KMS-11 (cell line): ENCODE measurements around the gene NGEF.

Source experiments
- H2AFZ ChIP-seq: fragments of 200-600 bp; sonication (generic); 2 replicates; pipeline ENCODE4 v1.6.1; 2016; ENCODE audit warnings: antibody characterized with exemption, mixed run types, low read depth
- H3K27ac ChIP-seq: fragments of 200-600 bp; sonication (generic); 2 replicates; pipeline ENCODE4 v1.6.1; 2016; ENCODE audit warnings: mild to moderate bottlenecking, mixed run types
- H3K27me3 ChIP-seq: fragments of 200-600 bp; sonication (generic); 2 replicates; pipeline ENCODE4 v1.6.1; 2017; ENCODE audit warnings: mild to moderate bottlenecking, low read depth, mixed run types, moderate library complexity; ENCODE audit not compliant: insufficient read depth
- H3K36me3 ChIP-seq: fragments of 200-600 bp; sonication (generic); 2 replicates; pipeline ENCODE4 v1.6.1; 2017; ENCODE audit warnings: mild to moderate bottlenecking, mixed run types; ENCODE audit not compliant: insufficient read depth
- H3K4me1 ChIP-seq: fragments of 200-600 bp; sonication (generic); 2 replicates; pipeline ENCODE4 v1.6.1; 2016; ENCODE audit warnings: mild to moderate bottlenecking, low read depth, mixed run types; ENCODE audit not compliant: poor library complexity, severe bottlenecking
- H3K4me2 ChIP-seq: fragments of 200-600 bp; sonication (generic); 2 replicates; pipeline ENCODE4 v1.7.0; 2016; ENCODE audit warnings: mild to moderate bottlenecking, mixed run types
- H3K4me3 ChIP-seq: fragments of 200-600 bp; sonication (generic); IDR thresholded peaks from 2 replicates; pipeline ENCODE4 v1.6.1; 2017; ENCODE audit warnings: low read depth, low read length, mixed read lengths; ENCODE audit not compliant: insufficient read depth
- H3K79me2 ChIP-seq: fragments of 200-600 bp; sonication (generic); 2 replicates; pipeline ENCODE4 v1.6.1; 2016; ENCODE audit warnings: low read depth, mixed run types; ENCODE audit not compliant: insufficient read depth
- H3K9ac ChIP-seq: fragments of 200-600 bp; sonication (generic); 2 replicates; pipeline ENCODE4 v1.6.1; 2016; ENCODE audit warnings: mild to moderate bottlenecking, mixed run types
- H4K20me1 ChIP-seq: fragments of 200-600 bp; sonication (generic); 2 replicates; pipeline ENCODE4 v1.6.1; 2016; ENCODE audit warnings: mild to moderate bottlenecking, mixed run types; ENCODE audit not compliant: insufficient read depth
- TF ChIP-seq, protein P1 (sequence below): fragments of 200-600 bp; sonication (generic); conservative IDR thresholded peaks from 2 replicates; pipeline ENCODE4 v1.6.1; 2017; ENCODE audit warnings: low read depth, mild to moderate bottlenecking, antibody characterized with exemption, low read length, moderate library complexity, mixed read lengths

Gene NGEF

DNA sequence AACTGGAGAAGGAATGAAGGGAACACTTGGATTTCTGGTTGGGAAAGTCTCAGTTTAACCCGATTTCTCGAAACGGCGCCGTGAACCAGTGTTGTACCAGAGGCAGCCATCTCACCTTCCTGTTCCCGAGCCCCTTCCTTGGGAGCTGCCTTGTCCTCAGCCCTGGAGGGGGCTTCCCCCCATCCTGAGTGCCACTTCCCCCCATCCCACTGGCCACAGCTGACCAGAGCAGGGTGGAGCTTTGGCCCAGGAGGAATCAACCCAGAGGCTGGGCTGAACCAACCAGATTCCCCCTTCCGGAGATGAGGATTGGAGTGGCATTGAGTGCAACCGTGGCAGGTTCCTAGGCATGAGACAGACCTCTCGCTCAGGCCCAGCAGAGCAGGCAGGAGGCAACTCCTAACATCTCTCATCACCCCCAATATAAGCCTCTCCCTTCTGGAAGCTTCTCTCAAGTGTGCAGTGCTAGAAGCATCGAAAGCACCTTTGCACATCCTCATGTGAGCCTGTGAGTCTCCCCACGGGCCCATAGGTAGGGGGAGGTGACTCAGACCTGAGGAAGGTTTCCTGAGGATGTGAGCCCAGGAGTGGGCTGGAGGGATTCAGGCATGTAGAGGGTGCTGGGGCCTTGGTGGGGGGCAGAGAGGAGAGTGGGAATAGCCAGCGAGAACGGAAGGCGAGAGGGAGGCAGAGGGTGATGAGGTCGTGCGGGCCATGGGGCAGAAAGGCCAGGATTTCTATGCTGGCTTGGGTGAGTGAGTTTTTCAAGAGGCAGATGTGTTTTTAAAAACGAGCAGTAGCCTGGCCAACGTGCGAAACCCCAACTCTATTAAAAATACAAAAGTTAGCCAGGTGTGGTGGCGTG lies 11.9 kb downstream of the NGEF start:
- Histone ChIP-seq H3K79me2 (no peaks in the 10 kb centered on the region), H3K36me3 (no peaks in the 10 kb centered on the region), H3K4me1 (no peaks in the 10 kb centered on the region), H3K27me3 (no peaks in the 10 kb centered on the region), H3K4me3 (no peak overlapping the region), H4K20me1 (no peaks in the 10 kb centered on the region), H3K27ac (no peak overlapping the region), H3K4me2 (no peak overlapping the region), H2AFZ (no peak overlapping the region), H3K9ac (no peak overlapping the region)
- TF ChIP-seq, protein P1, sequence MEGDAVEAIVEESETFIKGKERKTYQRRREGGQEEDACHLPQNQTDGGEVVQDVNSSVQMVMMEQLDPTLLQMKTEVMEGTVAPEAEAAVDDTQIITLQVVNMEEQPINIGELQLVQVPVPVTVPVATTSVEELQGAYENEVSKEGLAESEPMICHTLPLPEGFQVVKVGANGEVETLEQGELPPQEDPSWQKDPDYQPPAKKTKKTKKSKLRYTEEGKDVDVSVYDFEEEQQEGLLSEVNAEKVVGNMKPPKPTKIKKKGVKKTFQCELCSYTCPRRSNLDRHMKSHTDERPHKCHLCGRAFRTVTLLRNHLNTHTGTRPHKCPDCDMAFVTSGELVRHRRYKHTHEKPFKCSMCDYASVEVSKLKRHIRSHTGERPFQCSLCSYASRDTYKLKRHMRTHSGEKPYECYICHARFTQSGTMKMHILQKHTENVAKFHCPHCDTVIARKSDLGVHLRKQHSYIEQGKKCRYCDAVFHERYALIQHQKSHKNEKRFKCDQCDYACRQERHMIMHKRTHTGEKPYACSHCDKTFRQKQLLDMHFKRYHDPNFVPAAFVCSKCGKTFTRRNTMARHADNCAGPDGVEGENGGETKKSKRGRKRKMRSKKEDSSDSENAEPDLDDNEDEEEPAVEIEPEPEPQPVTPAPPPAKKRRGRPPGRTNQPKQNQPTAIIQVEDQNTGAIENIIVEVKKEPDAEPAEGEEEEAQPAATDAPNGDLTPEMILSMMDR, result no peak

DNA sequence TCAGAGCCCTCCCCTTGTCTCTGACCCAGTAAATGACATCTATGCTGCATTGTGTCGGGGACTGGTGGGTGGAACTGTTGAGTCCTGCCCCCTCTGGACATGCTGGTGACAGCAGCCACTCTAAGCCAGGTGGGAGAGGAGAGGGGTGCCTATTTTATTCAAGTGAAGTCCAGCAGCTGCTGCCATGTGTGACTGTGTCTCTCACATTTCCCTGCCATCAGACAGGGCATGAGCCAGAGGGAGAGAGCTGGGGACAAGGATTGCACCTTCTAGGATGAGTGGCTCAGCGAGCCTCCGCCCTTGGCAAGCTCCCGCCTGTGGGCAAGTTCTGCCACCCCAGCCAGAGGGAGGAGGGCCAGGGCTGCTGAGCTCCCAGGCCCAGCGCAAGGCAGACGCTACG lies 13.7 kb downstream of the NGEF start:
- Histone ChIP-seq H2AFZ (no peak overlapping the region), H3K79me2 (no peaks in the 10 kb centered on the region), H3K4me1 (no peaks in the 10 kb centered on the region), H3K27ac (no peak overlapping the region), H3K4me2 (no peak overlapping the region), H3K9ac (no peak overlapping the region), H3K36me3 (no peaks in the 10 kb centered on the region), H3K4me3 (no peak overlapping the region), H3K27me3 (no peaks in the 10 kb centered on the region), H4K20me1 (no peaks in the 10 kb centered on the region)
- TF ChIP-seq, protein P1, result no peak

DNA sequence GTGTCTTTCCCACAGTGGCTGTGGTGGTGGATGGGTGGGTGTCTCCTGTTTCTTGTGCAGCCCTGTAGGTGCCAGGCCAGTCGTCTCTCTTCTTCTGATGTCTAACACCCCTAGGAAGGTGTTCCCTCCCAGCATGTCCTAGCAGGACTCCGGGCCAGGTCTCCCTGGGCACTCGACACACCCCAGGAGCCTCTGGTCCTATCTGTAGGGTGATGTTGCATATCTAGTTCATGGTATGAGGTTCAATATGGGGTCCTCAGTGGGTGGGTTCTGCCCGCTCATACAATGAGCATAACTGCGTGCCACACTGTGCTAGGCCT lies 14.4 kb downstream of the NGEF start:
- Histone ChIP-seq H3K4me2 (no peak overlapping the region), H3K27ac (no peak overlapping the region), H3K9ac (no peak overlapping the region), H2AFZ (no peak overlapping the region), H3K4me3 (no peak overlapping the region), H3K27me3 (no peaks in the 10 kb centered on the region), H3K79me2 (no peaks in the 10 kb centered on the region), H4K20me1 (no peaks in the 10 kb centered on the region), H3K36me3 (no peaks in the 10 kb centered on the region), H3K4me1 (no peaks in the 10 kb centered on the region)
- TF ChIP-seq, protein P1, result no peak

DNA sequence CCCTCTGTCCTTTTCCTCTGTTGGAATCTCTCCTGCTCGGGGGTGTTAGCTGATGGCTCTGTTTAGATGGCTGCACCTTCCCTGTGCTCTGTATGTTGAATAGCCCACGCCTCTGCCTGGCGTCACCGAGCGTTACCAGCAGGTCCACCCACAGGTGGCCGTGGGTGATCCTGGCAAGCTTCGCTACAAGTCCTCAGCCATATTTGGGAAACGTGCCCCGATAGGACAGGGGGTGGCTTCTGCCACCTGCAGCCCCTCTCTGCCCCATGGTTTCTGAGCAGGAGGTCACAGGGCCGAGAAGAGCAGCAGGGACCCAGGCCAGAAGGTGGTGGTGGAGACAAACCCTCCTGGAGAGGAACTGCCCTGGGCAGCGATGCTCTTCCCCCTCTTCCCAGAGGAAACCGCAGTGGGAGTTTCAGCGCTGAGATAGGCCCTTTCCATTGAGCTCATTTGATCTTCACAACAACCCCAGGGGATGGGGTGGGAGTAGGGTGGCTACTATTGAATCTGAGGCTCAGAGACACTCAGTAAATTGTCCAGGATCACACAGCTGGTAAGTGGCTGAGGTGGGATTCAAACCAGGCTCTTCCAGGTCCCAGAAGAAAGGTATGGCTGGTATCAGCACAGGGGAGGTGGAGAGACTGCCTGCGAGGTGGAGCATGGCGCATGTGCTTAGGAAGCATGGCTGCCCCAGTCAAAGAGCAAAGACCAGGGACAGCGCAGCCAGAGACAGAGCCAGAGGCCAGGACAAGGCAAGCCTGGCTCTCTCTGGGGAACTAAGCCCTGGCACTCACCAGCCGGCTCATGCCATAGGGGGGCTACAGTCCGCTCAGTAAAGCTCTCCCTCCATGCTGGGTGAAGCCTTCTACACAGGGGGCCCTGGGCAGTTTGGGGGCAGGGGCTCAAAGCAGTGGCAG lies 15.0 kb downstream of the NGEF start:
- H3K9ac ChIP-seq, result no peak overlapping the region
- no peak overlapping the region for H3K27ac ChIP-seq
- H2AFZ ChIP-seq, result no peak overlapping the region
- no peaks in the 10 kb centered on the region for H3K4me1 ChIP-seq
- no peaks in the 10 kb centered on the region for H3K79me2 ChIP-seq
- H3K4me2 ChIP-seq, result no peak overlapping the region
- H3K27me3 ChIP-seq, result no peaks in the 10 kb centered on the region
- H4K20me1 ChIP-seq, result no peaks in the 10 kb centered on the region
- H3K36me3 ChIP-seq, result no peaks in the 10 kb centered on the region
- TF ChIP-seq, protein P1, result no peak
- no peak overlapping the region for H3K4me3 ChIP-seq
